NCI-H524 treated with DMSO at 0.1 percent for 48 hours (cell line): ENCODE results near the gene MSI1.
"Not testable (repeated sequence)": the region's sequence is repeated elsewhere in the genome, so short reads cannot be mapped to it uniquely, and the experiment has no call there.

Experiments used
- DNase-seq: peaks from one replicate; lab custom pipeline; 2025; lab: John Stamatoyannopoulos, UW

MSI1 gene

GRCh38 chr12:120356567-120357030 is 12.4 kb downstream of the MSI1 start:
- peak; percentile 12 for DNase-seq

- DNase-seq = no peak
Measured at GRCh38 chr12:120353556-120354317, 15.2 kb downstream of the MSI1 start.

GRCh38 chr12:120353136-120353535 is 15.8 kb downstream of the MSI1 start:
- DNase-seq = no peak

- DNase-seq = no peak
Measured at GRCh38 chr12:120352117-120352516, 16.8 kb downstream of the MSI1 start.

DNA sequence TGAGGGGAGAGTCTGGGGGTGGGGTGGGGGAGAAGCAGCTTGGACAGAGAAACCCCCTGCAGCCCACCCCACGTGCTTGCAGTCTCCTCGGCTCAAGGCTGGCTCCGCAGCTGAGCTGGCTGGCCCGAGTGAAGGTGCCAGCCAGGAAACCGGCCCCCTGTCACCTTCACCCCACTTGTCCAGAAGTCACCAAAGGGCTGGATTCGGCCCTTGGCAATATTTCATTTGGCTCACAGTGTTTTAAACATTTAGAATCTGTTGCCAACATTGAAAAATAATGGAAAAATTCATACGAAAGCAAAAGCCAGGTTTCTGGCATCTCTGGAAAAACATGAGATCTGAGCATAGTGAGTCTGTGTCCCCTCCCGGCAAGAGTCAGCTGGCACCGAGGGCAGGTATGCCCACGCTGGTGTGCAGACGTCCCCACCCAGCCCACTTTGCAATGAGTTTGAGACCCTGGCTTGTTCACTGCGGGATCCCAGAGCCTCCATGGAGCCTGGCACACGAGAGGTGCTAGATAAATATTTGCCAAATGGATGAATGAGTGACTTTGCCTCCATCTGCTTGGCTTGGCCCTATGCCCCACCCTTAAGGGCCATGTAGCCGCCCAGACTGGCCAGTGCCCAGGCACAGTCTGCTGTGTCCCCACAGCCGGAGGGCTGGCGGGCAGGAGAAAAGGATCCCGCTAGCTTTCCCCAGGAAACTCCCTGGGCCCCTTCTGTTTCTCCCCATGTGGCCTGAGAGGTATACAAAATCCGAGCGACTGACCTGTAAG is 18.2 kb downstream of the MSI1 start:
- no peak for DNase-seq

GRCh38 chr12:120347766-120348165 is 21.2 kb downstream of the MSI1 start:
- DNase-seq = no peak

GRCh38 chr12:120346681-120347080 is 22.3 kb downstream of the MSI1 start:
- DNase-seq = no peak

GRCh38 chr12:120346031-120346430 is 22.9 kb downstream of the MSI1 start:
- DNase-seq = no peak

- DNase-seq = no peak
Measured at GRCh38 chr12:120343692-120344091, 25.3 kb downstream of the MSI1 start.

DNA sequence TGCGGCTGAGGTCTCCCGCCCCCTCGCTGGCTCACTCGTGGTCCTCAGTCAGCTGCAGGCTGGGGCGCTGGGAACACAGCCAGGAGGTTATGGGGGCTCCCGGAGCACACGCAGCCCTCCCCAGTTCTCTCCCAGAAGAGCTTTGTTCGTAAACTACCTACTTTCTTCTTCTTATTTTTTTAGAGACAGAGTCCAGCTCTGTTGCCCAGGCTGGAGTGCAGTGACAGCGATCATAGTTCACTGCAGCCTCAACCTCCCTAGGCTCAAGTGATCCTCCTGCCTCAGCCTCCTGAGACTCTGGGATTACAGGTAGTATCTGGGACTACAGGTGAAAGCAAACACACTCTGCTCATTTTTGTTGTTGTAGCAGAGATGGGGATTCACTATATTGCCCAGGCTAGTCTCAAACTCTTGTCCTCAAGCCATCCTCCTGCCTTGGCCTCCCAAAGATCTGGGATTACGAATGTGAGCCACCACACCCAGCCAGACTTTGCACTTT is 25.9 kb downstream of the MSI1 start:
- DNase-seq = no peak

DNA sequence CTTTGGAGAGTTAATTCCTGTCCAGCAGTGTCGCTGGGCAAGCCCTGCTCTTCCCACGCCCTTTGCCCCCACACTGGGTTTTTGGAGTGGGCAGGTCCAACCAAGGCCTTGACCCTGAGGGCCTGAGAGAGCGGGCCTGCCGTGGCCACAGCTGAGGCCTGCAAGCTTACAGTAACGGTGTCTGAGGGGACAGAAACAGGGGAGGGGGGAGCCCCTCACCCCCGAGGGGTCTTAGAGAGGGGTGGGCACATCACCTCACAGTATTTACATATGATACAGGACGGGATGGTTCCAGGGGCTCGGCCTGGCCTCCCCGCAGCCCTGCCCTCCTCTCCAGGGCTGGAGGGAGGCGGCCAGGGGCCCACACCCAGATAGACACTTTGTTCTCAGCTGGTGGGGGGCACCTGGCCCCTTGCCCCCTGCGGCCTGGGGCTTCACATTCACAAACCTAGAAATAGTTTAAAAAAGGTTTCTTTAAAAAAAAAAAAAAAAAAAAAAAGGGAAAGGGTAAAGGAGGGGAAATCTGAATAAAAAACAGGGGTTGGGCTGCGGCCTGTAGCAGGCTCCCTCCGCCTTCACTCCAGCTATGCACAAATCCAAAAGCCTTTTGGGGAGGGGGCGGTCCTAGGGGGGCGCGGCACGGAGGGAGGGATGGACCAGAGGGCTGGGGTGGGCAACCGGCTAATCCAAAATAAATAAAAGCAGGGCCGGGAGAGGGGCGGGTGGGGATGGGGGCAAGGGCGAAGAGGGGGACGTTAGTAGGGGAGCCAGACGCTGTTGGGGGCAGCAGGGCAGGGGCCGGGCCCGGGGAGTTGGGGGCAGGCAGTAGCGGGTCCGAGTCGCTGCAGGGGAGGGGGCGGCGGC is 26.6 kb downstream of the MSI1 start:
- no peak for DNase-seq

DNA sequence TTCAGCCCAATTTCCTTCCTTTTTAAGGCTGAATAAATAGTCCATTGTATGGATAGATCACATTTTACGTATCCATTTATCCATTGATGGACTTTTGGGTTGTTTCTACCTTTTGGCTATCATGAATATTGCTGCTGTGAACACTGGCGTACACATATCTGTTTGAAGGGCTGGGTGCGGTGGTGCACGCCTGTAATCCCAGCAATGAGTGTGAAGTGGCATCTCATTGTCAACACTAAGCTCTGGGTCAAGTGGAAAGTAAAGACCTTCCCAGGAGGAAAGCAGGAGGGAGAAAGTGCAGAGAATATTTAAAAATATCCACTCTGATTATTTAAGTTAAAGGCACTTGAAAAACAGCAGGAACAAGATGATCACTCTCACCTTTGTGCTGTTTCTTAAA is 29.7 kb downstream of the MSI1 start:
- no peak for DNase-seq

DNA sequence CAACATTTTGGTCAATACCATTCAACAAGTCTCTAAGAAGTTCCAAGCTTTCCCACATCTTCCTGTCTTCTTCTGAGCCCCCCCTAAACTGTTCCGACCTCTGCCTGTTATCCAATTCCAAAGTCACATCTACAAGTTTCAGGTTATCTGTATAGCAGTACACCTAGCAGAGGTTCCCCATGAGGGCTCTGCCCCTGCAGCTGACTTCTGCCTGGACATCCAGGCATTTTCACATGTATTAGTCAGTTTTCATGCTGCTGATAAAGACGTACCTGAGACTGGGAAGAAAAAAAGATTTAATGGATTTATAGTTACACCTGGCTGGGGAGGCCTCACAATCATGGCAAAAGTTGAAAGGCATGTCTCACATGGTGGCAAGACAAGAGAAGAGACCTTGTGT is 31.2 kb downstream of the MSI1 start:
- DNase-seq = no peak

DNA sequence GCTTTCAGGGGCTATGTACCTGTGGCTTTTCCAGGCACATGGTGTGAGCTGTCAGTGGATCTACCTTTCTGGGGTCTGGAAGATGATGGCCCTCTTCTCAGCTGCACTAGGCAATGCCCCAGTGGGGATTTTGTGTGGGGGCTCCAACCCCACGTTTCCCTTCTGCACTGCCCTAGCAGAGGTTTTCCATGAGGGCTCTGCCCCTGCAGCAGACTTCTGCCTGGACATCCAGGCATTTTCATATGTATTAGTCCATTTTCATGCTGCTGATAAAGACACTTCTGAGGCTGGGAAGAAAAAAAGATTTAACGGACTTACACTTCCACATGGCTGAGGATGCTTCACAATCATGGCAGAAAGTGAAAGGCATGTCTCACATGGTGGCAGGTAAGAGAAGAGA is 32.6 kb downstream of the MSI1 start:
- not testable (repeated sequence) for DNase-seq

DNA sequence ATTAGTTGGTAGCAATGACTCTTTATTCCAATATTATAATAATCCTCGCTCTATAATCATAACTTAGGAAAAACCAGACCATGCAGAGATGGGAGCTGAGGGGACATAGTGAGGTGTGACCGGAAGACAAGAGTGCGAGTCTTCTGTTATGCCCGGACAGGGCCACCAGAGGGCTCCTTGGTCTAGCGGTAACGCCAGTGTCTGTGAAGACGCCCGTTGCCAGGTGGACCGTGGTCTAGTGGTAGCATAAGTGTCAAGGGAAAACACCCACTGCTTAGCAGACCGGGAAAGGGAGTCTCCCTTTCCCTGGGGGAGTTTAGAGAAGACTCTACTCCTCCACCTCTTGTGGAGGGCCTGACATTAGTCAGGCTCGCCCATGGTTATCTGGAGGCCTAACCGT is 33.5 kb downstream of the MSI1 start:
- not testable (repeated sequence) for DNase-seq

DNA sequence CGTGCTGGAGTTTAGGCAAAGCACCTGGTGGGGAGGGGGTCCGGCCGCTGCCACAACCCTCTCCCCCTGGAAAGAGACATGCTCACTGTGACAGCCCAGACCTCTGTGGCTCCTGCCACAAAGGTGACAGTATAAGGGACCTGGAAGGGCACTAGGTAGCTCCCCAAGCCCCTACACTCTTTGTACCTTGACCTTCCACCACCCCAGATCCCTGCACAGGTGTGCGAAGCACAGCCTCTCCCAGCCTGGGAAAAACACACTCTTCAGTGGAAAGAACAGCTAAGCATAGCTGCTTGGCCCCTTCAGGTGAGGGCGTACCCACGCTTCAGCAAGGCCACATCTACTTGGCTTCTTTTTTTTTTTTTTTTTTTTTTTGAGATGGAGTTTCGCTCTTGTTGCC is 36.4 kb downstream of the MSI1 start:
- no peak for DNase-seq

DNA sequence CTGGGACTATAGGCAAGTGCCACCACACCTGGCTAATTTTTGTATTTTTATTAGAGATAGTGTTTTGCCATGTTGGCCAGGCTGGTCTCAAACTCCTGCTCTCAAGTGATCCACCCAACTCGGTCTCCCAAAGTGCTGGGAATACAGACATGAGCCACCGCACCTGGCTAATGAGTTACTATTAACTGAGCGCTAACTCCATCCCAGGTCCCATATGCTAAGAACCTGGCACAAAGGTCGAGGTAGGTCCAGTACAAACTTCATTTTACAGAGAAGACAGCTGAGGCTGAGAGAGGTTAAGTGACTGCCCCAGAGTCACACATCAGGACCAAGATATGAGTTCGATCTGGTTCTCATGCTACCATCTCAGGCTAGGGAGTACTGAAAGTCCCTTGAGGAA is 36.9 kb downstream of the MSI1 start:
- no peak for DNase-seq

- DNase-seq = no peak
Measured at GRCh38 chr12:120331390-120331789, 37.6 kb downstream of the MSI1 start.

- DNase-seq = no peak
Measured at GRCh38 chr12:120328228-120328627, 40.7 kb downstream of the MSI1 start.

DNA sequence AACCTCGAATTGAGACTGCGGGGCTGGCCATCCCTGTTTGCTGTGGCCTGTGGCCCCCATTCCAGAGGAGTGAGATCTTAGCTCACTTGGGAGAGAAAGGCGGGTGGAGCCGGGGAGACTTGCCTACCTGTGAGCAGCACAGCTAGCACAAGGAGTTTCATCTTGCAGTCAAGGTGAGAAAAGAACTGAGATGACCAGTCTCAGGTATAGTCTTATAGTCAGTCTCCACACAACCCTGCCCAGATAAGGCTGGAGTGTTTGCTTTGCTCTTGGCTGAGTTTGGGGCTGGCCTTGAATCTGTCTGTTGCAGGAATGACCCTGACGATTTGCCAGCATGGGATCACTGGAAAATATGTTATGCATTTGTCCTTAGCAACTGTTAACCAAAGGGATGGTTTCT is 41.4 kb downstream of the MSI1 start, which contains the start of gene PLA2G1B:
Gene PLA2G1B (minus strand): TSS at position 187 of the 400 bp plus-strand sequence. CDS start 26 bp downstream, at position 161.
- DNase-seq = no peak

- DNase-seq = no peak
Measured at GRCh38 chr12:120324841-120325417, 44.0 kb downstream of the MSI1 start.

DNA sequence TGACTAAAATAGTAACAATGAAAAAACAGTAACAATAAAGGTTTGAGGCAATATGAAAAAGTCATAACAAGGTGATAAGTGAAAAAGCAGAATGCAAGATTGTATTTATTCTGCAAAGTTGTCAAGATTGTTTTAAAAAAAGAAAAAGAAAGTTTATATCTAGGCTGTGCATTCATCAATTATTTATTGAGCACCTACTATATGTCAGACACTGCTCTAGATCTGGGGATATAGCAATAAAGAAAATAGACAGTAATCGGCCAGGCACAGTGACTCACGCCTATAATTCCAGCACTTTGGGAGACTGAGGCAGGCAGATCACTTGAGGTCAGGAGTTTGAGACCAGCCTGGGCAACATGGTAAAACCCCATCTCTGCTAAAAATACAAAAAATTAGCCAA is 45.2 kb downstream of the MSI1 start:
- DNase-seq = no peak
